Measurements from ENCODE around the gene WDR44. TPM values are rescaled to one million over a fixed set of nuclear protein-coding genes. Genes with fewer than 3 reads are reported as not detected.

Gene WDR44
- total and polyA plus RNA-seq, 2 donors (not counting 3 experiments of a cell fraction or from before 2014, with no cell fraction given) = 6.5 to 17.4 TPM

DNA sequence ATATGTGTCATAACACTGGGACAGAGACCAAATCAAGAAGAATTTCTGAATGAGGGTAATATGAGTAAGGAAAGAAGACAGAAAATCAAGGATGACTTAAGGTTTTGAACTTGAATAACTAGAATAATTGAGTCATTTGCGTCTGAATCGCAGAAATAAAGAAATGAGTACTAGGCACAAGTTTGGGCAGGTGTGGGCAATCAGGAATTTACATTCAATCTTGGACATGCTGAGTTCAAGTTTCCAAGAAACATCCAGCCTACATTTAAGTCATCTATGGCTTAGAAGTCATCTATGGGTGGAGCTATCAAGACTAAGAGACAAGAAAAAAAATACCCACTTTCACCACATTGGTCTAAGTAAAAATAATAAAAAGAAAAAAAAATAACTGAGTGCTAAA is 30.4 kb upstream of the WDR44 start:
- Histone ChIP-seq H3K79me2 (ENCODE audit: control insufficient read depth, insufficient read depth, low read length) (no peaks in the 10 kb centered on the region), H3K9me3 (replicated peaks; ENCODE audit: control insufficient read depth, insufficient read depth, low read length) (no peaks in the 10 kb centered on the region), H3K36me3 (ENCODE audit: control insufficient read depth in 2 of 2, extremely low read depth in 1 of 2, insufficient read depth in 2 of 2, low read length in 2 of 2) (no peaks in the 10 kb centered on the region), H3K4me2 (ENCODE audit: insufficient read depth, low read length) (no peak overlapping the region), H3K4me1 (ENCODE audit: control insufficient read depth, extremely low read depth, insufficient read depth, low read length) (no peaks in the 10 kb centered on the region), H3K4me3 (replicated peaks in 1 of 3; ENCODE audit: insufficient read depth in 1 of 3, low read depth in 1 of 3, low read length in 3 of 3) (no peak overlapping the region), H3K27ac (ENCODE audit: insufficient read depth, low read depth, low read length) (no peak overlapping the region), H3K9ac (replicated peaks; ENCODE audit: extremely low read depth, insufficient read depth, low read length) (no peak overlapping the region), H3K27me3 (ENCODE audit: control insufficient read depth in 2 of 2, insufficient read depth in 2 of 2, low read length in 2 of 2) (no peaks in the 10 kb centered on the region), H2AFZ (ENCODE audit: low read depth, low read length) (no peak overlapping the region), H3K9me1 (replicated peaks; ENCODE audit: control insufficient read depth, extremely low read depth, insufficient read depth, low read length) (no peaks in the 10 kb centered on the region), H4K20me1 (replicated peaks; ENCODE audit: control insufficient read depth, extremely low read depth, insufficient read depth, low read length) (no peaks in the 10 kb centered on the region)
- dilution Hi-C loops (cut with MboI; ENCODE audit: extremely low pct_ligation_motif_present, low sequenced_read_pairs) (no loop called here), intact Hi-C loops (cut with micrococcal nuclease) (no loop called here)
- TF ChIP-seq, protein P1, sequence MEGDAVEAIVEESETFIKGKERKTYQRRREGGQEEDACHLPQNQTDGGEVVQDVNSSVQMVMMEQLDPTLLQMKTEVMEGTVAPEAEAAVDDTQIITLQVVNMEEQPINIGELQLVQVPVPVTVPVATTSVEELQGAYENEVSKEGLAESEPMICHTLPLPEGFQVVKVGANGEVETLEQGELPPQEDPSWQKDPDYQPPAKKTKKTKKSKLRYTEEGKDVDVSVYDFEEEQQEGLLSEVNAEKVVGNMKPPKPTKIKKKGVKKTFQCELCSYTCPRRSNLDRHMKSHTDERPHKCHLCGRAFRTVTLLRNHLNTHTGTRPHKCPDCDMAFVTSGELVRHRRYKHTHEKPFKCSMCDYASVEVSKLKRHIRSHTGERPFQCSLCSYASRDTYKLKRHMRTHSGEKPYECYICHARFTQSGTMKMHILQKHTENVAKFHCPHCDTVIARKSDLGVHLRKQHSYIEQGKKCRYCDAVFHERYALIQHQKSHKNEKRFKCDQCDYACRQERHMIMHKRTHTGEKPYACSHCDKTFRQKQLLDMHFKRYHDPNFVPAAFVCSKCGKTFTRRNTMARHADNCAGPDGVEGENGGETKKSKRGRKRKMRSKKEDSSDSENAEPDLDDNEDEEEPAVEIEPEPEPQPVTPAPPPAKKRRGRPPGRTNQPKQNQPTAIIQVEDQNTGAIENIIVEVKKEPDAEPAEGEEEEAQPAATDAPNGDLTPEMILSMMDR (IDR thresholded peaks at IDR 0.05; ENCODE audit: extremely low read depth in 1 of 2, insufficient read depth in 1 of 2, low read depth in 1 of 2, low read length in 2 of 2) = no peak
- TF ChIP-seq FOS (IDR thresholded peaks at IDR 0.05; ENCODE audit: borderline replicate concordance, insufficient read depth, low read length) = no peak
- no peak for TF ChIP-seq EZH2 (IDR thresholded peaks at IDR 0.05; ENCODE audit: borderline replicate concordance, low read depth, low read length, severe bottlenecking)
- TF ChIP-seq MAX (IDR thresholded peaks at IDR 0.05; ENCODE audit: insufficient read depth, insufficient read length) = no peak
- TF ChIP-seq GATA2 (IDR thresholded peaks at IDR 0.05; ENCODE audit: insufficient read depth, insufficient read length, low read depth, low read length) = no peak
- TF ChIP-seq POLR2AphosphoS5 (IDR thresholded peaks at IDR 0.05; ENCODE audit: insufficient read depth, low read depth, low read length) = no peak
- TF ChIP-seq MYC (IDR thresholded peaks at IDR 0.05; ENCODE audit: low read depth, low read length) = no peak
- no peak for TF ChIP-seq JUN (IDR thresholded peaks at IDR 0.05; ENCODE audit: borderline replicate concordance, insufficient read depth, insufficient read length, low read depth)
- TF ChIP-seq POLR2A (IDR thresholded peaks at IDR 0.05; ENCODE audit: low read depth, low read length) = no peak
- DNase-seq (ENCODE audit: low read depth, low spot score) (no peak), FAIRE-seq (no peak)
- POLR2A ChIA-PET = no interaction called here
- CTCF ChIA-PET = no interaction called here
- BruUV-seq (replicated peaks) = no TSS peak
